GM15510 (cell line): ENCODE measurements around the gene LBH.

Experiments used
- POLR2A ChIP-seq: IDR thresholded peaks from 3 replicates; pipeline ENCODE4 v1.6.1; 2011; ENCODE audit warnings: borderline replicate concordance; ENCODE audit not compliant: insufficient read length; ENCODE audit errors: extremely low read depth

The LBH gene

GRCh38 chr2:30231212-30231995 lies at the start of gene LBH:
LBH (plus strand) TSS chr2:30231534; CDS start chr2:30231739, 205 bp downstream.
- peak; percentile 97 for TF ChIP-seq POLR2A

- no peak for TF ChIP-seq POLR2A
Measured at GRCh38 chr2:30184035-30184434, 47.3 kb upstream of the LBH start.

- TF ChIP-seq POLR2A, result no peak
Measured at GRCh38 chr2:30185178-30185577, 46.2 kb upstream of the LBH start.

- TF ChIP-seq POLR2A, result no peak
Measured at GRCh38 chr2:30188292-30188691, 43.0 kb upstream of the LBH start.

- TF ChIP-seq POLR2A, result no peak
Measured at GRCh38 chr2:30190637-30191036, 40.7 kb upstream of the LBH start.

GRCh38 chr2:30191107-30191506 lies 40.2 kb upstream of the LBH start:
- no peak for TF ChIP-seq POLR2A

- TF ChIP-seq POLR2A, result no peak
Measured at GRCh38 chr2:30191819-30192271, 39.5 kb upstream of the LBH start.

- TF ChIP-seq POLR2A, result no peak
Measured at GRCh38 chr2:30192314-30192713, 39.0 kb upstream of the LBH start.

- TF ChIP-seq POLR2A, result no peak
Measured at GRCh38 chr2:30193104-30193681, 38.1 kb upstream of the LBH start.

- TF ChIP-seq POLR2A, result no peak
Measured at GRCh38 chr2:30194421-30194820, 36.9 kb upstream of the LBH start.

GRCh38 chr2:30195016-30195415 lies 36.3 kb upstream of the LBH start:
- TF ChIP-seq POLR2A, result no peak

- TF ChIP-seq POLR2A, result no peak
Measured at GRCh38 chr2:30197570-30198192, 33.7 kb upstream of the LBH start.

- no peak for TF ChIP-seq POLR2A
Measured at GRCh38 chr2:30201990-30202389, 29.3 kb upstream of the LBH start.

GRCh38 chr2:30203156-30203555 lies 28.2 kb upstream of the LBH start:
- no peak for TF ChIP-seq POLR2A

- no peak for TF ChIP-seq POLR2A
Measured at GRCh38 chr2:30204281-30204680, 27.1 kb upstream of the LBH start.

- no peak for TF ChIP-seq POLR2A
Measured at GRCh38 chr2:30205456-30205855, 25.9 kb upstream of the LBH start.
